GM23338 (cell line): ENCODE results near the gene DNAJB13. TPM values are rescaled to one million over a fixed set of nuclear protein-coding genes. Genes with fewer than 3 reads are reported as not detected.

Source experiments
- ATAC-seq: fragments of 200-7000 bp; cut with Tn5 transposase; 3 replicates; pipeline ENCODE4 v1.9.1; 2020
- DNase-seq: peaks from one replicate; pipeline ENCODE4 v3.0.0-alpha.2; 2015; ENCODE audit warnings: low spot score
- H2AFZ ChIP-seq: fragments of 200-600 bp; sonication (generic); 2 replicates; pipeline ENCODE4 v1.8.0; 2016; ENCODE audit warnings: antibody characterized with exemption, mild to moderate bottlenecking, moderate library complexity
- H3F3A ChIP-seq: fragments of 200-600 bp; sonication (generic); replicated peaks from 2 replicates; pipeline ENCODE4 v1.8.0; 2017; ENCODE audit warnings: antibody characterized with exemption, mixed run types, low read depth
- H3K27ac ChIP-seq: fragments of 200-600 bp; sonication (generic); 2 replicates; pipeline ENCODE4 v1.6.1; 2016; ENCODE audit warnings: low read depth
- H3K27me3 ChIP-seq: fragments of 200-600 bp; sonication (generic); 2 replicates; pipeline ENCODE4 v1.8.0; 2016; ENCODE audit warnings: mild to moderate bottlenecking, mixed run types, moderate library complexity; ENCODE audit not compliant: insufficient read depth
- H3K36me3 ChIP-seq: fragments of 200-600 bp; sonication (generic); 2 replicates; pipeline ENCODE4 v1.8.0; 2016; ENCODE audit warnings: mild to moderate bottlenecking; ENCODE audit not compliant: insufficient read depth
- H3K4me1 ChIP-seq: fragments of 200-600 bp; sonication (generic); 2 replicates; pipeline ENCODE4 v1.8.0; 2016; ENCODE audit warnings: mild to moderate bottlenecking, moderate library complexity; ENCODE audit not compliant: insufficient read depth
- H3K4me2 ChIP-seq: fragments of 200-600 bp; sonication (generic); 2 replicates; pipeline ENCODE4 v1.7.1; 2017; ENCODE audit warnings: mixed run types
- H3K4me3 ChIP-seq: fragments of 200-600 bp; sonication (generic); 2 replicates; pipeline ENCODE4 v1.6.1; 2016; ENCODE audit warnings: mixed run types
- H3K79me2 ChIP-seq: fragments of 200-600 bp; sonication (generic); replicated peaks from 2 replicates; pipeline ENCODE4 v1.8.0; 2017; ENCODE audit warnings: mild to moderate bottlenecking; ENCODE audit not compliant: insufficient read depth
- H3K9me2 ChIP-seq: fragments of 200-600 bp; sonication (generic); 2 replicates; pipeline ENCODE4 v1.8.0; 2017; ENCODE audit not compliant: insufficient read depth
- H4K20me1 ChIP-seq: fragments of 200-600 bp; sonication (generic); replicated peaks from 2 replicates; pipeline ENCODE4 v1.8.0; 2017; ENCODE audit warnings: mild to moderate bottlenecking; ENCODE audit not compliant: insufficient read depth
- H3K27ac Mint-ChIP-seq: 2 replicates; pipeline ENCODE4 v1.8.0; 2020; ENCODE audit warnings: inconsistent platforms, mild to moderate bottlenecking, moderate library complexity, mixed read lengths
- H3K27me3 Mint-ChIP-seq: 3 replicates; pipeline ENCODE4 v1.8.0; 2022; ENCODE audit warnings: low read depth, mild to moderate bottlenecking, moderate library complexity, mixed read lengths, inconsistent platforms; ENCODE audit not compliant: insufficient read depth, poor library complexity
- H3K36me3 Mint-ChIP-seq: 3 replicates; pipeline ENCODE4 v1.8.0; 2021; ENCODE audit warnings: low read depth, mild to moderate bottlenecking, inconsistent platforms, moderate library complexity, mixed read lengths
- H3K4me1 Mint-ChIP-seq: 3 replicates; pipeline ENCODE4 v1.8.0; 2020; ENCODE audit warnings: mild to moderate bottlenecking, inconsistent platforms, mixed read lengths
- H3K4me3 Mint-ChIP-seq: 3 replicates; pipeline ENCODE4 v1.8.0; 2021; ENCODE audit warnings: moderate library complexity, mild to moderate bottlenecking, inconsistent platforms, mixed read lengths
- H3K9me3 Mint-ChIP-seq: 3 replicates; pipeline ENCODE4 v1.8.0; 2020; ENCODE audit warnings: moderate library complexity, mild to moderate bottlenecking, inconsistent platforms, mixed read lengths
- CREB1 ChIP-seq: fragments of 250-450 bp; sonication (Bioruptor Pico); IDR thresholded peaks from 2 replicates; pipeline ENCODE4 v1.5.0; 2020; ENCODE audit warnings: low read depth, mild to moderate bottlenecking, moderate library complexity
- EZH2 ChIP-seq: fragments of 200-600 bp; sonication (generic); IDR thresholded peaks from one replicate; pipeline ENCODE4 v1.8.0; 2017; ENCODE audit warnings: antibody characterized with exemption, mild to moderate bottlenecking, low read depth; ENCODE audit not compliant: unreplicated experiment
- NANOG ChIP-seq: IDR thresholded peaks from 2 replicates; pipeline ENCODE4 v1.6.1; 2016; ENCODE audit warnings: antibody characterized with exemption, borderline replicate concordance
- POLR2AphosphoS5 ChIP-seq: IDR thresholded peaks from 2 replicates; pipeline ENCODE4 v1.6.1; 2016; ENCODE audit warnings: antibody characterized with exemption, low read depth
- ZNF114 ChIP-seq: fragments of 250-450 bp; sonication (Bioruptor Pico); IDR thresholded peaks from 2 replicates; pipeline ENCODE4 v1.5.0; 2020; ENCODE audit warnings: mild to moderate bottlenecking, moderate library complexity
- ZNF331 ChIP-seq: fragments of 250-450 bp; sonication (Bioruptor Pico); IDR thresholded peaks from 2 replicates; pipeline ENCODE4 v1.5.0; 2020; ENCODE audit warnings: low read depth, mild to moderate bottlenecking, moderate library complexity
- polyA plus RNA-seq: library from polyadenylated mRNA; unstranded; fragments of >200 nt; fragmentation: Nextera tagmentation; extraction: Ambion mirVana; gene quantifications from 2 replicates; pipeline ENCODE4 v1.2.1, GENCODE V29; 2016
- total RNA-seq: library from RNA; depleted of rRNA; stranded (reverse); fragments of >200 nt; shearing (Covaris generic); gene quantifications from 2 replicates; pipeline ENCODE4 v1.2.3, GENCODE V29; 2014
- TF ChIP-seq, protein P1 (sequence below), 2 experiments: fragments of 200-600 bp in 1 of 2; sonication (generic) in 1 of 2; conservative IDR thresholded peaks; 2 replicates each; pipeline versions ENCODE4 v1.5.1 to v1.6.1; 2016 to 2017; ENCODE audit warnings: antibody characterized with exemption in 2 of 2, low read depth in 2 of 2, mild to moderate bottlenecking in 2 of 2, moderate library complexity in 1 of 2
- TF ChIP-seq, protein P2 (sequence below): IDR thresholded peaks from one replicate; pipeline ENCODE4 v1.6.1; 2018; ENCODE audit warnings: antibody characterized with exemption; ENCODE audit not compliant: unreplicated experiment

The DNAJB13 gene
- total and polyA plus RNA-seq, 2 experiments from 2014 or later: 0.14 to 0.32 TPM

DNA sequence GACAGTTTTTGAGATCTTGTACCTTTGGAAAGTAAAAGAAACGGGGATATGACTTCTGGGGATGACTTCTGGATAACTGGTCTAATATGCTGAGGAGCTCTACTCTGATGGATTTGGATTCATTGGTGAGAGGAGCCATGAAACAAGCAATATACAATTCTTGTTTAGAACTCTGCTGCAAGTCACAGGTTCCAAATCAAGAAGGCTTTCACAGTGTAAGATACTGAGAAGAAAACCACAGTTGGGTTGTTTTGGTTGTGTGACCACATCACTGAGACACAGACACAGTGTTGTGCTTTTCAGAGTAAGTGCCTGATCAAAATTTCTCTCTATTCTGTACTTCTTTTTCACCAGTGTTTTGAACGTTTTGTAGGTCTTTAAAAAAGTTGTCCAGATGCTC lies 44.9 kb downstream of the DNAJB13 start:
- H3K36me3 ChIP-seq: no peaks in the 10 kb centered on the region
- H3K27me3 ChIP-seq: no peaks in the 10 kb centered on the region
- H3K9me3 Mint-ChIP-seq: no peaks in the 10 kb centered on the region
- peaks cover 10% of the 10 kb centered on the region; the same call in 2 of the 3 replicates for H3K4me1 Mint-ChIP-seq
- DNase-seq (no peak), ATAC-seq (no peak)
- H3K27me3 Mint-ChIP-seq: peaks cover 2% of the 10 kb centered on the region
- no peak for TF ChIP-seq NANOG
- TF ChIP-seq ZNF114: no peak
- TF ChIP-seq POLR2AphosphoS5: no peak
- TF ChIP-seq, protein P1, sequence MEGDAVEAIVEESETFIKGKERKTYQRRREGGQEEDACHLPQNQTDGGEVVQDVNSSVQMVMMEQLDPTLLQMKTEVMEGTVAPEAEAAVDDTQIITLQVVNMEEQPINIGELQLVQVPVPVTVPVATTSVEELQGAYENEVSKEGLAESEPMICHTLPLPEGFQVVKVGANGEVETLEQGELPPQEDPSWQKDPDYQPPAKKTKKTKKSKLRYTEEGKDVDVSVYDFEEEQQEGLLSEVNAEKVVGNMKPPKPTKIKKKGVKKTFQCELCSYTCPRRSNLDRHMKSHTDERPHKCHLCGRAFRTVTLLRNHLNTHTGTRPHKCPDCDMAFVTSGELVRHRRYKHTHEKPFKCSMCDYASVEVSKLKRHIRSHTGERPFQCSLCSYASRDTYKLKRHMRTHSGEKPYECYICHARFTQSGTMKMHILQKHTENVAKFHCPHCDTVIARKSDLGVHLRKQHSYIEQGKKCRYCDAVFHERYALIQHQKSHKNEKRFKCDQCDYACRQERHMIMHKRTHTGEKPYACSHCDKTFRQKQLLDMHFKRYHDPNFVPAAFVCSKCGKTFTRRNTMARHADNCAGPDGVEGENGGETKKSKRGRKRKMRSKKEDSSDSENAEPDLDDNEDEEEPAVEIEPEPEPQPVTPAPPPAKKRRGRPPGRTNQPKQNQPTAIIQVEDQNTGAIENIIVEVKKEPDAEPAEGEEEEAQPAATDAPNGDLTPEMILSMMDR (conservative IDR thresholded peaks at IDR 0.05; ENCODE audit: low read depth in 2 of 2): no peak
- TF ChIP-seq CREB1 (CRISPR knock-in tag): no peak
- H3K79me2 ChIP-seq: no peaks in the 10 kb centered on the region
- no peak overlapping the region for H3K27ac ChIP-seq
- no peak overlapping the region for H3K27ac Mint-ChIP-seq
- no peaks in the 10 kb centered on the region for H4K20me1 ChIP-seq
- H3K4me3 Mint-ChIP-seq: no peak overlapping the region
- peaks cover 13% of the 10 kb centered on the region; the same call in 1 of the 2 replicates for H3K4me1 ChIP-seq
- H3F3A ChIP-seq: no peaks in the 10 kb centered on the region
- no peak overlapping the region for H3K4me2 ChIP-seq
- no peak overlapping the region for H3K4me3 ChIP-seq
- H3K36me3 Mint-ChIP-seq: no peaks in the 10 kb centered on the region
- H2AFZ ChIP-seq: no peak overlapping the region
- H3K9me2 ChIP-seq: no peaks in the 10 kb centered on the region

DNA sequence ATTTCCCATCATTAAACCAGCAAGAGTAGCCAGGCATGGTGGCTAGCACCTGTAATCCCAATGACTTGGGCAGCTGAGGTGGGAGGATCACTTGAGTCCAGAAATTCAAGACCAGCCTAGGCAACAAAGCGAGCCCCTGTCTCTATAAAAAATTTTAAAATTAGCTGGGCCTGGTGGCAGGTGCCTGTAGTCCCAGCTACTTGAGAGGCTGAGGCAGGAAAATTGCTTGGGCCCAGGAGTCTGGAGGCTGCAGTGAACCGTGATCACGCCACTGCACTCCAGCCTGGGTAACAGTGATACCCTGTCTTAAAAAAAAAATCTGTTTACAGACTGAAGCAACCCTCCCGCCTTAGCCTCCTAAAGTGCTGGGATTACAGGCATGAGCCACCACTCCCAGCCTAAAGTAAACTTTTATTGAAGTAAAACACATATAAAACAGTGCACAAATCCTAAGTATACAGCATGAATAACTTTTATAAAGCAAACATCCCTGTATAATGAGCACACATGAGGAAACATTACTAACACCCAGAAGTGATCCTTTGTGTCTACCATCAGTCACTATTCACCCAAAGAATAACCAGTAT lies 45.4 kb downstream of the DNAJB13 start:
- H3K27ac Mint-ChIP-seq: no peak overlapping the region
- TF ChIP-seq, protein P2, sequence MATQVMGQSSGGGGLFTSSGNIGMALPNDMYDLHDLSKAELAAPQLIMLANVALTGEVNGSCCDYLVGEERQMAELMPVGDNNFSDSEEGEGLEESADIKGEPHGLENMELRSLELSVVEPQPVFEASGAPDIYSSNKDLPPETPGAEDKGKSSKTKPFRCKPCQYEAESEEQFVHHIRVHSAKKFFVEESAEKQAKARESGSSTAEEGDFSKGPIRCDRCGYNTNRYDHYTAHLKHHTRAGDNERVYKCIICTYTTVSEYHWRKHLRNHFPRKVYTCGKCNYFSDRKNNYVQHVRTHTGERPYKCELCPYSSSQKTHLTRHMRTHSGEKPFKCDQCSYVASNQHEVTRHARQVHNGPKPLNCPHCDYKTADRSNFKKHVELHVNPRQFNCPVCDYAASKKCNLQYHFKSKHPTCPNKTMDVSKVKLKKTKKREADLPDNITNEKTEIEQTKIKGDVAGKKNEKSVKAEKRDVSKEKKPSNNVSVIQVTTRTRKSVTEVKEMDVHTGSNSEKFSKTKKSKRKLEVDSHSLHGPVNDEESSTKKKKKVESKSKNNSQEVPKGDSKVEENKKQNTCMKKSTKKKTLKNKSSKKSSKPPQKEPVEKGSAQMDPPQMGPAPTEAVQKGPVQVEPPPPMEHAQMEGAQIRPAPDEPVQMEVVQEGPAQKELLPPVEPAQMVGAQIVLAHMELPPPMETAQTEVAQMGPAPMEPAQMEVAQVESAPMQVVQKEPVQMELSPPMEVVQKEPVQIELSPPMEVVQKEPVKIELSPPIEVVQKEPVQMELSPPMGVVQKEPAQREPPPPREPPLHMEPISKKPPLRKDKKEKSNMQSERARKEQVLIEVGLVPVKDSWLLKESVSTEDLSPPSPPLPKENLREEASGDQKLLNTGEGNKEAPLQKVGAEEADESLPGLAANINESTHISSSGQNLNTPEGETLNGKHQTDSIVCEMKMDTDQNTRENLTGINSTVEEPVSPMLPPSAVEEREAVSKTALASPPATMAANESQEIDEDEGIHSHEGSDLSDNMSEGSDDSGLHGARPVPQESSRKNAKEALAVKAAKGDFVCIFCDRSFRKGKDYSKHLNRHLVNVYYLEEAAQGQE: no peak
- no peak for TF ChIP-seq ZNF331
- TF ChIP-seq EZH2: no peak
- no peaks in the 10 kb centered on the region for H3K36me3 Mint-ChIP-seq
- Histone ChIP-seq H3K9me2 (no peaks in the 10 kb centered on the region), H3K27me3 (no peaks in the 10 kb centered on the region), H3K4me2 (no peak overlapping the region), H3K4me3 (no peak overlapping the region), H3K27ac (no peak overlapping the region), H3F3A (no peaks in the 10 kb centered on the region), H3K4me1 (peaks cover 8% of the 10 kb centered on the region; the same call in 1 of the 2 replicates), H3K36me3 (no peaks in the 10 kb centered on the region), H2AFZ (0 out of 2 replicates have a peak overlapping the region, but pooled peaks have one; percentile 18), H3K79me2 (no peaks in the 10 kb centered on the region), H4K20me1 (no peaks in the 10 kb centered on the region)
- ATAC-seq (no peak), DNase-seq (no peak)
- no peak overlapping the region for H3K4me3 Mint-ChIP-seq
- peaks cover 2% of the 10 kb centered on the region for H3K27me3 Mint-ChIP-seq
- H3K9me3 Mint-ChIP-seq: no peaks in the 10 kb centered on the region
- peaks cover 15% of the 10 kb centered on the region; the same call in 2 of the 3 replicates for H3K4me1 Mint-ChIP-seq
